Hematopoietic multipotent progenitor cell treated with erythropoietin and hydrocortisone succinate and interleukin-3 and kit ligand, for 15 days (in vitro differentiated cells): ENCODE results near the gene POC1B.

Experiments used
- DNase-seq: peaks from one replicate; pipeline ENCODE4 v3.0.0-alpha.2; 2015; ENCODE audit warnings: low spot score

POC1B gene

GRCh38 chr12:89418228-89418910 is 107.5 kb downstream of the POC1B start:
- no peak for DNase-seq

- no peak for DNase-seq
Observed at GRCh38 chr12:89417246-89417977, 108.4 kb downstream of the POC1B start.

GRCh38 chr12:89416049-89416792 is 109.6 kb downstream of the POC1B start:
- DNase-seq: no peak

GRCh38 chr12:89414851-89415250 is 111.0 kb downstream of the POC1B start:
- DNase-seq: no peak

GRCh38 chr12:89414322-89414721 is 111.5 kb downstream of the POC1B start:
- no peak for DNase-seq

DNA sequence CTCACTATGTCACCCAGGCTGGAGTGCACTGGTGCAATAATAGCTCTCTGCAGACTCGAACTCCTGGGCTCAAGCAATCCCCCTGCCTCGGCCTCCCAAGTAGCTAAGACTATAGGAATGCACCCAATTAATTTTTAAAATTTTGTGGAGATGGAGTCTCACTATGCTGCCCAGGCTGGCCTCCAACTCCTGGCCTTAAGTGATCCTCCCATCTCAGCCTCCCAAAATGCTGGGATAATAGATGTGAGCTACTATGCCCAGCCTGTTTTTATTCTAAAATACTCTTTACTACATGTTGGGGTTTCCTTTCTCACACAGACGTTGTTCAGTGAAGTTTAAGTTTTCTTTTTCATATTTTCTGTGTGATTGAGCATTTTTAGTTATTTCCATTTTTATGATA is 112.6 kb downstream of the POC1B start:
- no peak for DNase-seq

- DNase-seq: no peak
Observed at GRCh38 chr12:89412665-89413064, 113.2 kb downstream of the POC1B start.

- DNase-seq: no peak
Observed at GRCh38 chr12:89411846-89412245, 114.0 kb downstream of the POC1B start.

DNA sequence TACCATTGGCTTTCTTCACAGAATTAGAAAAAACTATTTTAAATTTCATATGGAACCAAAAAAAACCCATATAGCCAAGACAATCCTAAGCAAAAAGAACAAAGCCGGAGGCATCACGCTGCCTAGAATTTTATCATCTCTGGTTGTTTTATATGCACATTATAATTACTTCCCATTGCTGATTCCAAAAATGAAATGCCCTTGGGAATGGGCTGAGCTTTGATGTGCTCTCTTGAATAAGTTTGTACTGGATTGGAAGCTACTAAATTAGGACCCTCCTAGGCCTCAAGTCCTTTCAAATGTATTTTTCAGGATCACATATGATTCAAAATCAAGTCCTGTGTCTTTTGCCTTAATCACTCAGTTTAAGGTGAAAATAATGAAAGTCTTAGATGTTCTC is 114.6 kb downstream of the POC1B start:
- no peak for DNase-seq

DNA sequence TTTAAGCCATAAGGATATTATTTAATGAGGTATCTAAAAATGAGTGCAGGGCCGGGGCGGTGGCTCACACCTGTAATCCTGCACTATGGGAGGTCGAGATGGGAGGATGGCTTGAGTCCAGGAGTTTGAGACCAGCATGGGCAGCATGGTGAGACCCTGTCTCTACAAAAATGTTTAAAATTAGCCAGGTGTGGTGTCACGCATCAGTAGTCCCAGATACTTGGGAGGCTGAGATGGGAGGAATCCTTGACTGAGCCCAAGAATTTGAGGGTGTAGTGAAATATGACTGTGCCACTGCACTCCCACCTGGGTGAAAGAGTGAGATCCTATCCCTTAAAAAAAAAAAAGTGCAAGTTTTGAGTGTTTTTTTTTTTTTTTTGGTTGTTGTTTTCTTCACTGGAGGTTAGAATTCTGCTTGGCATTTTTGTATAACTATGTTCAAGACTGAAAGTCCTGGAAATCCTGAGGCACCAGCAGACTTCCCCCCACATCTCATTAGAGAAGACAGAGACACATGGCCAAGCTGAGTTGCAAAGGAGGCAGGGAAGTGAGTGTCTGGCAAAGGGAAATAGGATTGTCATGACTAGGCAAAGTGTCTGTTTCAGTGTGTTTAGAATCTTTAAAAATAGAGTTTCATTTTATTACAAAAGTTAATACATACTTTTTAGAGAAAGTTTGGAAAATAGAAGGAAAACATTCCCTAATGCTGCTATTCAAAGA is 120.1 kb downstream of the POC1B start:
- no peak for DNase-seq

DNA sequence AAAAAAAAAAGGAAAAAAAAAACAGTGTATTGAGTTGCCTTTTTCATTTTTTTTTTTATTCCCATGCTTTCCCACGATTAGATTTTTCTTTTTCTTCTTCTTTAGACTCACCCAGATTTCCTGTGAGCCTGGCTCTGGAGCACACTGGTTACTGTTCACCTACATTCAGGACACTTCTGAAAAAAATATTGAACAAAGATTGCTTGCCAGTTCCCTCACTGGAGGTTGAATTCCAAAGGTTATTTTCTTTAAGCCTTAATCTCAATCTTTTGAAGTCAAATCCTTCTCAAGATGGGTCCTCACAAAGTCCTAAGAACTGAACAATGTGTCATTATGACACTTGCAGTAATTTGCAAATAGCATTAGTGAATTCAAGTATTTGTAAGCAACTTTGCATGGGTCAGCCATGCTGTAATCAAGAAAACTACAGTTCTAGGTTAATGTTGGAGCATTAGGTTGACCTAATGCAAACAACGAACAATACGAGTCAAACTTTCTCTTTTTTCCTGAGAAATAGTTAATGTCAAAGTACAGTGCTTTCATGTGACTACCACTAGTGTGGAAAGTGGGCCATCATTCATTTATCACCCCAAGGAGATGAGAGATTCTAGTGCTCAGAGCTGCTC is 124.3 kb downstream of the POC1B start:
- no peak for DNase-seq

DNA sequence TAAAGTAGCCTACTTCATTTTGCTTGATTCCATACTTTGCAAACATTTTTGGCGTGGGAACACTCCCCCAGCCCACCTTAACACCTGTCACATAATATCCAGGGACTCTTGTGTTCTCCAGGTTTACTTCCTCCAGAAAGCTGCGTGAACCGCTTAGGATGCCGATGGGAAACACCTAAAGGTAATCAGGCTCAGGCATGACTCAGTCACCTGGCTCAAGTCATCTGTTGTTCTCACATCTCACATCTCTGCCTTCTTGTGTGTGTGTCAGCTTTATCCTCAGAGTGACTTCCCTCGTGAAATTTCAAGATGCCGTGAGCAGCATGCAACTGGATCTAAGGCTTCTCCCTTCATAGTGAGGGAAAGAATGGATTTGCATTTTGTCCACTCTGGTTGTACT is 125.4 kb downstream of the POC1B start:
- no peak for DNase-seq

GRCh38 chr12:89395712-89396111 is 130.1 kb downstream of the POC1B start:
- no peak for DNase-seq

DNA sequence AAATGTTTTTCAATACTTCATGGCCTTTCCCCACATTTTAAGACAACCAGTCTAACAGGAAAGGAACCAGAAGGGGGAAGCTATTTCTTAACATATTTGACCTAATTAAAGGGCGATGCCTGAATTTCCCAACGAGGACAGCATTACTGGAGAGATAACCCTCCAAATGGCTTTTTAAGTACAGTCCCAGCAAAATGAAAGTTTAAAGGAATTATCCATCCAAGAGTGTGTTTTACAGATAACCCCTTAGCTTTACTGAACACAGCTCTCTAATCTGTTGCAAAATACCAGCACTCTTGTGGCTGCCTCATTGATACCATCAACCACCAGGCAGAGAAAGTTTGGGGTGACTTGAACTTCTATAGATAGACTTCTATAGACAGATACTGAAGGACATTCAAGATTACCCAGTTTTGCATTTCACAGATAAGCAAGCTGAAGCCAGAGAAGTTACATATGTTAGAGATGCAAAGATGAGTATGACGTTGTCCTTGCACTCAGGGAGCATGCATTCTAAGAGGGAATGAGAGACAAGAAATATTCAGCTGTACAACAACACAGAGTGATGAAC is 132.2 kb downstream of the POC1B start:
- DNase-seq: peak; percentile 65

DNA sequence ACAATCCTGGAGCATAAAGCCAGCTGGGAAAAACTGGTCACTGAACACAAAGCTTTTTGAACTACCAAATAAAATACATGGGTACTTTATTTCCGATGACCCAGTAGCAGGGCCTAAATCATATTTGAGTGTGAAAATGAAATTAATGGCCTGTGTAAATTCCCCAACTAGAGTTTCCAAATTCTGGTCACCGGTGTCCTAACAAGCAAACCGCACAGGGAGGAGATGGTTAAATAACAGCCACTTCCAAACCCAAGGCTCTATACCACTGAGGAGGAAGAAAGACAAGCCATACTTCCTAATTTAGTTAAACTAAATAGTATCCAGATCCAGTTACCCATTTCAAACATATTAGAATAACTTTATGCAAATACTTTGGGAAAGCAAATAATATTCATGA is 133.5 kb downstream of the POC1B start:
- no peak for DNase-seq

DNA sequence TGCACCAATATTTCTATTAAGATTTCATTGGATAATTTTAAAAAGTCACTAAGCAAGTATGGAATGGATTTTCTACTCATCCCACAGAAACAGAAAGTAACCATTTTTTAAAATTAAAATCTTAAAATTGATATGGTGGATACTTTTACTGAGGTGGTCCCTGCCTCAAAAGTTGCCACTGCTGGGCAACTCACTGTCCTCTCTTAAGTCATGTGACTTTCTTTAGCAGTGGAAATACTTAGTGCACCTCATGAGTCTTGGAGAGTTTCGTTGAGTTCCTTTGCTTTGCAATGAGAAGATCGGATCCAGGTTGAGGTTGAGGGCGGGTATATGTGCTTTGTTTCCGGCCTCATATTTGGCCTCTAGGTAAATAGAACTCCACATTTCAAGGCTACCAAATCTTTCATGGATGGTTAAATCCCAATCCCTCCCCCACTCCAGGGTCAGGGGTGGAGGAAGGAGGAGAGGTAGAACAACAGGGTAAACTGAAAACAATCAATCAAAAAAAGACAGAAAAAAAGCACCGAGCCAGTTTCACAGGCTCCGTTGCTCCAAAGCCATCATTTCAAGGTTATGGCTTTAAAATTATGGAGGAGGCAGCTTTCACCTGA is 134.0 kb downstream of the POC1B start:
- DNase-seq: no peak

DNA sequence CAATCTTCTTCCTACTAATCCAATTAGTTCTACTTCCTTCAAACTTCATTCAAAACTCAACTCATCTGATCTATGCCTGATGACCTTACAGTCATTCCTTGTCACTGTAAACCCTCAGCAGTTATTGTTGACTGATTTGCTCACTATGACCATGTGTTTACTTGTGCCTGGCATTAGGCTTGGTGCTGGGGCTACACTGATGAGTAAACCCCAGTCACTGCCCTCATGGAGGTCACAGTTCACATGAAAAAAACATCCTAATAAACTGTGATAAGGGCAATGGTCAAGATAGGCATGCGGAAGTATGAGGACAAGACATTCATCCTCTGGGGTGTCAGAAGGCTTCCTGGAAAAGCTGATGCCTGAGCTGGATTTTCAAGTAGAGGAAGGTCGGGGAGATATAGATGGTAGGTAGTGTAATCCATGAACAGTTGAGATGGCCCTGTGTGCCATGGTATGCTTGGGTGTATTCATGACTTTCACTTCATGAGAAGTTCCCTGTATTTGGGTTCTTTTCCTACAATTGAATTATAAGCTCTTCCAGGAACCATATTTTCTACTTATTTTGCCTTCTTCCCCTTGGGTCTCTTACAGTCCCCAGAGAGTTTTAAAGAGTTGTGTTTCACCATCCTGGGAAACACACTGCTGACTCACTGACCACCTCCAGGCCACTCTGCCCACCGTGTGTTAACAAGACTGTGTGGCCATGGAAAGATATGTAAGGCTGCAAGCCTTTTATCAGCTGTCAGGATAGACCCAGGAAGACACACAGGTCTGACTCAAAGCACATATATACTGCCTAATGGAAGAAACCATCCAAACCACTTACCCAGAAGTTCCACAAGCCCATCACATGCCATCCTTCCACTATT is 134.8 kb downstream of the POC1B start:
- DNase-seq: no peak

GRCh38 chr12:89389755-89390661 is 135.8 kb downstream of the POC1B start:
- DNase-seq: no peak

DNA sequence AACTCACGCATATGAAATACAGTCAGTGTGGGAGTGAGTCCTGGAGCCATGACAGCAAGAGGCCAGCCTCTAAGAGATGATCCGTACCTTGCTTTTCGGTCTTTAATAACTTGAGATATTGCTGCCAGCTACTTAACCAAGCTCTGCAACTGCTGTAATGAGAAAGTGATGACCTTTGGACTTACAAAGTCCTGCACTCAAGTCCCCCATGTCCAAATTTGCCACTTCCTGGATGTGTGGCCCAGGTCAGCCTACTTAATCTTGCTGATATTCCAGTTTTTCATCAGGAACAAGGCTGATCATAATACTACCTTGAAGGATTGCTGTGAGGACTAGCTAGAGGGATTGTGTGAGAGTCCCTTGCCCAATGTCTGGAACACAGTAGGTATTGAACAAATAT is 139.7 kb downstream of the POC1B start:
- DNase-seq: no peak
